Osteoblast (primary cell): ENCODE data around the gene SCEL. TPM values are rescaled to one million over a fixed set of nuclear protein-coding genes. Genes with fewer than 3 reads are reported as not detected.

Source experiments
- DNase-seq: peaks from one replicate; pipeline ENCODE4 v3.0.0; 2011; ENCODE audit warnings: low spot score, mixed read lengths; ENCODE audit not compliant: insufficient read length; ENCODE audit errors: missing footprints
- H2AFZ ChIP-seq: 2 replicates; pipeline ENCODE4 v1.6.0; 2011; ENCODE audit warnings: mild to moderate bottlenecking, low read length
- H3K27ac ChIP-seq: 2 replicates; pipeline ENCODE4 v1.5.1; 2011; ENCODE audit warnings: mild to moderate bottlenecking, low read depth, low read length, moderate library complexity
- H3K27me3 ChIP-seq: 2 replicates; pipeline ENCODE4 v1.6.0; 2012; ENCODE audit warnings: mild to moderate bottlenecking, control low read depth, inconsistent platforms, low read length, moderate library complexity; ENCODE audit not compliant: insufficient read depth
- H3K36me3 ChIP-seq: 2 replicates; pipeline ENCODE4 v1.5.1; 2011; ENCODE audit warnings: mild to moderate bottlenecking, low read length, control low read depth, moderate library complexity; ENCODE audit not compliant: insufficient read depth
- H3K4me1 ChIP-seq: 2 replicates; pipeline ENCODE4 v1.5.1; 2011; ENCODE audit warnings: mild to moderate bottlenecking, low read length, control low read depth, moderate library complexity; ENCODE audit not compliant: insufficient read depth
- H3K4me2 ChIP-seq: 2 replicates; pipeline ENCODE4 v1.6.0; 2011; ENCODE audit warnings: mild to moderate bottlenecking, low read length; ENCODE audit not compliant: insufficient read depth
- H3K4me3 ChIP-seq: fragments of 200-600 bp; sonication (generic); 3 replicates; pipeline ENCODE4 v1.5.1; 2012; ENCODE audit warnings: mild to moderate bottlenecking, low read length, inconsistent platforms; ENCODE audit not compliant: insufficient read depth
- H3K79me2 ChIP-seq: 2 replicates; pipeline ENCODE4 v1.6.0; 2012; ENCODE audit warnings: mild to moderate bottlenecking, low read length, control low read depth, inconsistent platforms; ENCODE audit not compliant: insufficient read depth
- H3K9me3 ChIP-seq: 2 replicates; pipeline ENCODE4 v1.5.1; 2011; ENCODE audit warnings: low read depth, low read length, control low read depth
- H4K20me1 ChIP-seq: 2 replicates; pipeline ENCODE4 v1.6.0; 2012; ENCODE audit warnings: mild to moderate bottlenecking, low read length, control low read depth; ENCODE audit not compliant: insufficient read depth
- total RNA-seq: library from RNA; depleted of rRNA; stranded (reverse); fragments of >200 nt; gene quantifications from 2 replicates; pipeline ENCODE4 v1.2.3, GENCODE V29; 2012
- TF ChIP-seq, protein P1 (sequence below): IDR thresholded peaks from 2 replicates; pipeline ENCODE4 v1.5.1; 2011; ENCODE audit warnings: mild to moderate bottlenecking, low read depth, low read length, moderate library complexity; ENCODE audit errors: extremely low read depth

The SCEL gene
- total RNA-seq, 1 donor, result not detected

- H3K4me2 ChIP-seq, result no peak overlapping the region
- H2AFZ ChIP-seq, result no peak overlapping the region
- no peak overlapping the region for H3K4me3 ChIP-seq
- H3K36me3 ChIP-seq, result no peaks in the 10 kb centered on the region
- no peaks in the 10 kb centered on the region for H3K79me2 ChIP-seq
- H3K27ac ChIP-seq, result no peak overlapping the region
- no peaks in the 10 kb centered on the region for H3K9me3 ChIP-seq
- DNase-seq, result no peak
- H3K4me1 ChIP-seq, result peaks cover 22% of the 10 kb centered on the region
- TF ChIP-seq, protein P1, sequence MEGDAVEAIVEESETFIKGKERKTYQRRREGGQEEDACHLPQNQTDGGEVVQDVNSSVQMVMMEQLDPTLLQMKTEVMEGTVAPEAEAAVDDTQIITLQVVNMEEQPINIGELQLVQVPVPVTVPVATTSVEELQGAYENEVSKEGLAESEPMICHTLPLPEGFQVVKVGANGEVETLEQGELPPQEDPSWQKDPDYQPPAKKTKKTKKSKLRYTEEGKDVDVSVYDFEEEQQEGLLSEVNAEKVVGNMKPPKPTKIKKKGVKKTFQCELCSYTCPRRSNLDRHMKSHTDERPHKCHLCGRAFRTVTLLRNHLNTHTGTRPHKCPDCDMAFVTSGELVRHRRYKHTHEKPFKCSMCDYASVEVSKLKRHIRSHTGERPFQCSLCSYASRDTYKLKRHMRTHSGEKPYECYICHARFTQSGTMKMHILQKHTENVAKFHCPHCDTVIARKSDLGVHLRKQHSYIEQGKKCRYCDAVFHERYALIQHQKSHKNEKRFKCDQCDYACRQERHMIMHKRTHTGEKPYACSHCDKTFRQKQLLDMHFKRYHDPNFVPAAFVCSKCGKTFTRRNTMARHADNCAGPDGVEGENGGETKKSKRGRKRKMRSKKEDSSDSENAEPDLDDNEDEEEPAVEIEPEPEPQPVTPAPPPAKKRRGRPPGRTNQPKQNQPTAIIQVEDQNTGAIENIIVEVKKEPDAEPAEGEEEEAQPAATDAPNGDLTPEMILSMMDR, result no peak
- H4K20me1 ChIP-seq, result peaks cover 2% of the 10 kb centered on the region
- no peaks in the 10 kb centered on the region for H3K27me3 ChIP-seq
Measured at GRCh38 chr13:77510156-77510555, 25.4 kb upstream of the SCEL start.

GRCh38 chr13:77511552-77511951, 24.0 kb upstream of the SCEL start:
- TF ChIP-seq, protein P1, result no peak
- Histone ChIP-seq H3K27ac (no peak overlapping the region), H2AFZ (no peak overlapping the region), H3K4me3 (no peak overlapping the region), H3K36me3 (no peaks in the 10 kb centered on the region), H3K4me1 (peaks cover 28% of the 10 kb centered on the region), H4K20me1 (peaks cover 2% of the 10 kb centered on the region), H3K27me3 (no peaks in the 10 kb centered on the region), H3K79me2 (no peaks in the 10 kb centered on the region), H3K4me2 (no peak overlapping the region), H3K9me3 (no peaks in the 10 kb centered on the region)
- no peak for DNase-seq

- Histone ChIP-seq H3K4me2 (no peak overlapping the region), H3K9me3 (no peaks in the 10 kb centered on the region), H3K4me3 (no peak overlapping the region), H3K36me3 (no peaks in the 10 kb centered on the region), H3K27ac (no peak overlapping the region), H4K20me1 (no peaks in the 10 kb centered on the region), H2AFZ (no peak overlapping the region), H3K79me2 (no peaks in the 10 kb centered on the region), H3K27me3 (no peaks in the 10 kb centered on the region), H3K4me1 (peaks cover 15% of the 10 kb centered on the region)
- TF ChIP-seq, protein P1, result no peak
- DNase-seq, result no peak
Measured at GRCh38 chr13:77513719-77514335, 21.7 kb upstream of the SCEL start.

- Histone ChIP-seq H3K4me1 (peaks cover 10% of the 10 kb centered on the region), H3K27me3 (no peaks in the 10 kb centered on the region), H3K27ac (no peak overlapping the region), H3K9me3 (no peaks in the 10 kb centered on the region), H3K4me2 (no peak overlapping the region), H3K36me3 (no peaks in the 10 kb centered on the region), H3K79me2 (no peaks in the 10 kb centered on the region), H4K20me1 (no peaks in the 10 kb centered on the region), H2AFZ (no peak overlapping the region), H3K4me3 (no peak overlapping the region)
- DNase-seq, result no peak
- TF ChIP-seq, protein P1, result no peak
Measured at GRCh38 chr13:77514336-77514726, 21.2 kb upstream of the SCEL start.
